WI38 (cell line): ENCODE data around the gene IDI2.

ENCODE experiments used
- H3K4me3 ChIP-seq: 2 replicates; pipeline ENCODE4 v1.5.1; 2011; ENCODE audit warnings: low read depth, mild to moderate bottlenecking, control low read depth, low read length
- TF ChIP-seq, protein P1 (sequence below): IDR thresholded peaks from 2 replicates; pipeline ENCODE4 v1.5.1; 2012; ENCODE audit warnings: low read depth, mild to moderate bottlenecking, control low read depth, low read length

Gene IDI2

DNA sequence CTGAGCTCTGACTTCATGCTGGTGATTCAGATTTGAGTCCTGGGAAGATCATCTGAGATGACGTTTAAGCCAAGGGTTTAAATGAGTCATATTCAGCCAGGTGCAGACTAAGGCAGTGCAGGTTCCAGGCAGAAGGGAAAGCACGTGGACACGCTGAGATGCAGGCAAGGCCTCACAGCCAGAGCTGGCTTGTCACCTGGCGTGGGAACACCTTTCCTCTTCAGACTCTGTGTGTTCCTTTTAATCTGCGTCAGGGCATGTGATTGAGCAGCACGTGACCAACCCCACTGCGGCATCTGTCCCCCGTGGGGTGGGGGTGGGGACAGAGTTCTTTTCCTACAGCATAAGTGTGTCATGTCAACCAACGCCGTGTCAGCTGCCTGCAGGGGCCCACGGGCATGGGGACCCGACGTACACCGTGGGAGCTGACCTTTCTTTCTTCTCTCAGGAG, 10.7 kb upstream of the IDI2 start:
- no peak overlapping the region for H3K4me3 ChIP-seq
- TF ChIP-seq, protein P1, sequence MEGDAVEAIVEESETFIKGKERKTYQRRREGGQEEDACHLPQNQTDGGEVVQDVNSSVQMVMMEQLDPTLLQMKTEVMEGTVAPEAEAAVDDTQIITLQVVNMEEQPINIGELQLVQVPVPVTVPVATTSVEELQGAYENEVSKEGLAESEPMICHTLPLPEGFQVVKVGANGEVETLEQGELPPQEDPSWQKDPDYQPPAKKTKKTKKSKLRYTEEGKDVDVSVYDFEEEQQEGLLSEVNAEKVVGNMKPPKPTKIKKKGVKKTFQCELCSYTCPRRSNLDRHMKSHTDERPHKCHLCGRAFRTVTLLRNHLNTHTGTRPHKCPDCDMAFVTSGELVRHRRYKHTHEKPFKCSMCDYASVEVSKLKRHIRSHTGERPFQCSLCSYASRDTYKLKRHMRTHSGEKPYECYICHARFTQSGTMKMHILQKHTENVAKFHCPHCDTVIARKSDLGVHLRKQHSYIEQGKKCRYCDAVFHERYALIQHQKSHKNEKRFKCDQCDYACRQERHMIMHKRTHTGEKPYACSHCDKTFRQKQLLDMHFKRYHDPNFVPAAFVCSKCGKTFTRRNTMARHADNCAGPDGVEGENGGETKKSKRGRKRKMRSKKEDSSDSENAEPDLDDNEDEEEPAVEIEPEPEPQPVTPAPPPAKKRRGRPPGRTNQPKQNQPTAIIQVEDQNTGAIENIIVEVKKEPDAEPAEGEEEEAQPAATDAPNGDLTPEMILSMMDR, result no peak

DNA sequence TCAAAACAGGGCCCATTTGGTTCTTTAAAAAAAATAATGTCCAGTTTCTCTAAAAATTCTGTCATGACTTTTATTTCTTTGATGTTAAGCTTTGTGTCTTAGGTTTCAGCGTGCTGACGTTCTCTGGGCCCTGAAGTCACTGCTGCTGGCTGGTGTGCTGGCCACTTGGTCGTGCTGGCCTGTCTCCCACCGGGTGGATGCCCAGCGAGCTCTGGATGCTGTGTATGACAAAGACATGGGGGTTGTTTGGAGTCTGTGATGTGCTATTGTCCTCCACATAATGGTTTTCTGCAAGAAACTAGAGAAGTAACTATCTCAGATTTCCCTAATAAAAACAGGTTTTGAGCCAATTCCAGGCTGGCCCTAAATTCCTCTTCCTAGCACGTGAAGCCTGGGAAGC, 9.5 kb upstream of the IDI2 start:
- TF ChIP-seq, protein P1, result no peak

DNA sequence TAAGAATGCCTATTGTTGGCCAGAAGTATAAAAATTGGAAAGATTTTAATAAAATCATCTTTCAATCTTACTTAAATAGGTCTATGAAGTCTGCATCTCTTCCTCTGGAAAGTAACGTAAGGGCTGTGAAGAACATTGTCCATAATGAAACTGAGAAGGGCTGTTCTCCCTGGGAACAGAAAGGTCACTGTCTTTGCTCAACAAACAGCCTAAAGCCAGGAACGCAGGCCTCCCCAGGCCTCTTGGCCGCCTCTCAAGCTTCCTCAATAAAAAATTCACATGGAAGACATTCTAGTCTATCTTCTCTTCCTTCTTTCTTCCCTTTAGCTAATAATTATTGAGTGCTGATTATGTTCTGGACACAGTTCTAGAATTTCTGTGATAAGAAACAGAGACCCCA, 9.1 kb upstream of the IDI2 start:
- TF ChIP-seq, protein P1, result no peak
- H3K4me3 ChIP-seq, result no peak overlapping the region

More for the DNA sequence above, 9.5 kb upstream of the IDI2 start:
- no peak overlapping the region for H3K4me3 ChIP-seq

DNA sequence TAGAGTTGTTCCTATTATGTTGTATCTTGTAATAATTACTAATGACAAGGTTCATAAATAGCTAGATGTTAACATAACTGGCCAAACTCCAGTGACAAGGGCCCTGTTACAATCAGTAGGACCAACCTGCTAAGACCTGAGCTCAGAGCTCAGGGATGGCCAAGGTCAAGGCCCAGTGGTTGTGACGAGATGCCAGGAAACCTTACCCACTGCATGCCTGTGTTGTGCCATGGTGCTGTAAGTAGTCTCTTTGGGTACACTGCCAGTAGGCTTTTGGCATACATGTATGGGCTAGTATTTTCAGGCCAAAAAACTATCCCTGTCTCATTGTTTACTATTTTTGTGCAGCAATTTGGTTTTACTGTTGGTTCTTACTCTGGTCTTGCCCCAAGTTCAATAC, 7.9 kb upstream of the IDI2 start:
- TF ChIP-seq, protein P1, result no peak

DNA sequence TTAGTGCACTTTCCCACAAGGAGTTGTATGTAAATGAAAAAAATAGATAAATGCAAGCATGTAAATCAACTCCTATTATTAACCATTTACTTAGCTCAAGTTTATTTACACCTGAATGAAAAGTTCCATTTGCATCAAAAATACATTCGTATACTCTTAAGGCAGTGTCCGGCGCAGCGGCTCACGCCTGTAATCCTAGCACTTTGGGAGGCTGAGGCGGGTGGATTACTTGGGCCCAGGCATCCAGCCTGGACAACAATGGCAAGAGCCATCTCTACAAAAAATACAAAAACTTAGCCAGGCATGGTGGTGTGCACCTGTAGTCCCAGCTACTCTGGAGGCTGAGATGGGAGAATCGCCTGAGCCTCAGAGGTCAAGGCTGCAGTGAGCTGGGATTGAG, 4.2 kb upstream of the IDI2 start:
- TF ChIP-seq, protein P1, result no peak
- H3K4me3 ChIP-seq, result no peak overlapping the region

More for the DNA sequence above, 7.9 kb upstream of the IDI2 start:
- no peak overlapping the region for H3K4me3 ChIP-seq

DNA sequence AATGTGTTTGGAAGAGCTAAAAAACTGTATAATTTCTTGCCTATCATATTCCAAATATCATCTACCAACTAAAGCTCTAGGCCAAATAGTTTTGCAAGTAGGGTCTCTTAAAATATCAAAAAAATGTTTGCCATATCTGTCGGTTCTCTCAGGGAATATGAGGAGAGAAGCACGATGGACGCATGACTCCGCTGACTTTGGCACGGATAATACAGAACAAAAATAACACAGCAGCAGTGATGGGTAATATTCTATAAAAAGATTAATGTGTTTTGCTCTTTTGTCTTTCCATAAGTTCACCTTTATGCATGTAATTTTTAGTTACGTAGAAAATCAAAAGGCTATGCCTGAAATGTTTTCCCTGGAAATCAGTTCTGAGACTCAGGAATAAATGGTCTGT, 919 bp upstream of the IDI2 start:
- no peak overlapping the region for H3K4me3 ChIP-seq
- TF ChIP-seq, protein P1, result no peak

DNA sequence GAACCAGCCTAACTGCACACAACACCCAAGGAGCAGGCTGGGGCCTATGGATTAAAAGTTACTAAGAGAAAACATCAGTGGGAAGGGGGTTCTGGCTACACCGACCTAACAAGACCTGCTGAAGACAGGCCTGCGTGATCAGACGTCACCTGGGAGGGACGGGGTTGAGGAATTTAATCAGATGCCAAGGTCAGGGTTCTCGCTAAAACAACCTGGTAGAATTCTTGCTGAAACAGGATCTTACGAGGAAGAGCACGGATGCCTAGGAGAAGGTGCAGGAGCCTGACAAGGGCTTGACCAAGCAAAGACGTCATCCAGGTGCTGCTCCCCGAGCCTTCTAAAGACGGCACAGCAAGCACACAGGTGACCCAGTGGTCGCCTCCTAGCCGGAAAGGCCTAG, 1.6 kb downstream of the IDI2 start:
- TF ChIP-seq, protein P1, result no peak
- H3K4me3 ChIP-seq, result no peak overlapping the region
